NCI-H146 (cell line): ENCODE measurements around the gene GARIN5A.

Experiments
- DNase-seq: peaks from one replicate; lab custom pipeline; 2025; lab: John Stamatoyannopoulos, UW

Gene GARIN5A

DNA sequence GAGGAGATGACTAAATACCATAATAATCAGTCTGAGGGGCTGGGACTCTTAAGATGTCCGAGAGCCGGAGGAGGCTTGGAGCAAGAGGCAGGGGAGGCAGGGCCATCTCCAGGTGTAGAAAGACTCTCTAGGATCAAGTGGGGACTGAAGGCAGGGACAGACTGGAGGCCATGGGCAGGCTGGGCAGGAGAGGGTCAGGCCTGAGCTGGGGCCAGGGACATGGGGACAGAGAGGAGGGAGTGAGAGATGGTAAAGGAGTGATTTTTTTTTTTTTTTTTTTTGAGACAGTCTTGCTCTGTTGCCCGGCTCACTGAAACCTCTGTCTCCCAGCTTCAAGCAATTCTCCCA, 32.2 kb upstream of the GARIN5A start:
- DNase-seq: no peak

GRCh38 chr19:50507376-50507775, 30.7 kb upstream of the GARIN5A start:
- DNase-seq: no peak

DNA sequence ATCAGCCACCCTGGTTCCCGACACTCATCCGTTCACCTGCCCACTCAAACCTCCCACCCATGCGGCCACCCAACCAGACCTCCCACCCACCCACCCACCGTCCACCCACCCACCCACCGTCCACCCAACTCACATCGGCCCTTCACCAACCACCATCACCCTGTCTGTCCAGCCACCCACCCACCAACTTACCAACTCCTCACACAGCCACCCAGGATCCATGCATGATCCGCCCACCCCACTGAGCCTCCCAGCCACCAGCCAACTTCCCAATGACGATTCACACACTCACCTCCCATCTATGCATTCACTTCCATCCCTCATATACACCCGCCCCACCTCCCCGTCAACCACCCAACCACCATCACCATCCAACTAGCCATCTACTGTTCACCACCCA, 30.1 kb upstream of the GARIN5A start:
- DNase-seq: no peak

DNA sequence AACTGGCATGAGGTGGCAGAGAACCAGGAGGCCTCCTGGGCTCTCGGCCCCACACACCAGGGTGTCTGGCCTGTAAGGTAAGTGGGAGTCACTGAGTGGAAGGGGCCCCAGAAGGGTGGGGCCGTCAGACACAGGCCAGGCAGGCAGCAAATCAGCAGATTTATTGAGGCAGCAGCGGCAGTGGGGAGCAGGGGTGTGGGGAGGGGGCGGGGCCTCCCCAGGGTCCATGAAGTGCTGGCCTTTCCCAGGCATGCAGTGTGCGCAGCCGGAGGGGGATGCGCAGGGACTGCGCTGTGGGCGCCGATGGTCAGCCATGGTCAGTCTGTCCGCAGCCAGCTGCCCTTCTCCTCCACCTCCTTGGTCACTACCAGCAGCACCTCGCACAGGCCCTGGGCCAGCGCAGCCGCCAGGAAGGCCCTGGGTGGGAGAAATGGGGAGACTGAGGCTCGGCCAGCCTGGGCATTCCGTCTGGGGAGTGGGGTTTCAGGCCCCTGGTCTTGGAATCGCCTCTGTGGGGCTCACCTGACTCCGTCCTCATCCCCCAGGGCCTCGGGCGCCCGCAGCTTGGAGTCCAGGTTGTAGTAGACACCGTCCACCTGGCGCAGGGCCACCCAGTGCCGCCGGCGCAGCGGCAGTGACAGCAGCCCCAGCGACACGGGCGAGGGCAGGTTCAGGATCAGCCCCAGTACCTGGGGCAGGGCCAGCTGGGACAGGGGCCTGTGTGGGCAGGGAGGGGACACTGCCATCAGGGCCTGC, 29.4 kb upstream of the GARIN5A start:
- no peak for DNase-seq

GRCh38 chr19:50501568-50502475, 25.2 kb upstream of the GARIN5A start:
- DNase-seq: no peak

GRCh38 chr19:50501186-50501567, 24.5 kb upstream of the GARIN5A start:
- no peak for DNase-seq

- no peak for DNase-seq
These were observed 24.1 kb upstream of the GARIN5A start for GRCh38 chr19:50500753-50501151.

DNA sequence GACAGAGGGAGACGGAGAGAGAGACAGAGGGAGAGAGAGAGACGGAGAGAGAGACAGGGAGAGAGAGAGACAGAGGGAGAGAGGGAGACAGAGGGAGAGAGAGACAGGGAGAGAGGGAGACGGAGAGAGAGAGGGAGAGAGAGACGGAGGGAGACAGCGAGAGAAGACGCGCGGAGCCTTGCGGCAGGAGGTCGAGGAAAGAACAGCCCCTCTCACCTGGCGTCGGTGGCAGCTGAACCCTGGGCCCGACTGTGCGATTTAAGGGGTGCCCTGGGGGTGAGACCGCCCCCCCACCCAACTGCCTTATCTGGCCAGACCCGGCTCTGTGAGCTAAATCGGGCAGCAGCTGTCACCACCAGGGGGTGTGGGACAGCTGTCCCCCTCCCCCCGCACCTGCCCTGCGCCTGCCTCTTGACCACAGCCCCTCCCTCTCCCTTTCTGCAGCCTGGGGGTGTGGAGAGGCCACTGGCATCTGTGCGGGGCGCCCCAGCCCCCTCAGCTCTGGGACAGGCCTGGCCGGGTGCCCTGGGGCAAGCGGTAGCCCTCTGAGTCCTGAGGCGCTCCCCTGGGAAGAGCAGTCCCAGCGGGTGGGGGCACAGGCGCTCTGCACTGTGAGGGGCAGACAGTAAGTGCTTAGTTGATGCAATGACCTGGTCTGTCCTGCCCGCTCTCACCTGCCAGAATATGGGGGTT, 23.6 kb upstream of the GARIN5A start:
- DNase-seq: peak; percentile 82

DNA sequence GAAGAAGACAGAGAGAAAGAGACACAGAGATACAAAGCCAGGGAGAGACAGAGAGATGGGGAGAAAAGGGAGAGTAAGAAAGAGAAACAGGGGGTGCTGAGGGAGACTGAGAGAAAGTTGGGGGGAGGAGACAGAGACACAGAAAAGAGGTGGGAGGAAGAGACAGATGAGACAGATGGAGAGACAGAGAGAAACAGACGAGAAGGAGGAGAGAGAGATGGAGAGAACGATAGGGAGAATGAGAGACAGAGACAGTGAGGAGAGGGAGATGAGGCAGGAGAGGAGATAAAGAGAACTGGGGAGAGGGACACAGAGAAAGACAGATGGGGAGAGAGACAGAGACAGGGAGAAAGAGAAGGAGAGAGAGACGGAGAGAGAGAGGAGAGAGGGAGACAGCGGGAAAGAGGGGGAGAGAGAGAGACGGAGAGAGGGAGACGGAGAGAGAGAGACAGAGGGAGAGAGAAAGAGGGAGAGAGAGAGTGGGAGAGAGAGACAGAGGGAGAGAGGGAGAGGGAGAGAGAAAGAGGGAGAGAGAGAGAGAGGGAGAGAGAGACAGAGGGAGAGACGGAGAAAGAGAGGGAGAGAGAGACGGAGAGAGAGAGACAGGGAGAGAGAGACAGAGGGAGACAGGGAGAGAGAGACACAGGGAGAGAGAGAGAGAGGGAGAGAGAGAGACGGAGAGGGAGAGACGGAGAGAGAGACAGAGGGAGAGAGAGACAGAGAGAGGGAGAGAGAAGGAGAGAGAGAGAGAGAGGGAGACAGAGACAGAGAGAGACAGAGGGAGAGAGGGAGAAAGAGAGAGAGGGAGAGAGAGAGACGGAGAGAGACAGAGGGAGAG, 21.8 kb upstream of the GARIN5A start:
- DNase-seq: no peak

DNA sequence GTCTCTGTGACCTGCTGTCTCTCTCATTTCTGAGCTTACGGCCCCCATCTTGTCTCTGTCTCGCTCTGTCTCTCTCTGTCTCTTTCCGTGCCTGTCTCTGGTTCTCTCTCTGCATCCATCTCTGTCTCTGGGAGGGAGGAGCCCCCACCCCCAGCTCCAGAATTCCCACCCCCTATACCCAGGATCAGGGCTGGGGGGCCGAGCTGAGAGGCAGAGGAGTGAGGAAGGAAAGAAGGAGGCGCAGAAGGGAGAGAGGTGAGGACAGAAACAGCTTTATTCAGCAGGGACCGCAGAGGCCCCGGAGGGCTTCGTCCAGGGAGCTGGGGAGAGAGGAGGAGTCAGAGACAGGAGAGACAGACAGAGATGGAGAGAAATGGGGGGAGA, 20.4 kb upstream of the GARIN5A start:
- no peak for DNase-seq

- no peak for DNase-seq
These were observed 19.8 kb upstream of the GARIN5A start for GRCh38 chr19:50496189-50497021.

GRCh38 chr19:50495020-50495531, 18.4 kb upstream of the GARIN5A start:
- DNase-seq: no peak

GRCh38 chr19:50494186-50495019, 17.8 kb upstream of the GARIN5A start:
- DNase-seq: no peak

DNA sequence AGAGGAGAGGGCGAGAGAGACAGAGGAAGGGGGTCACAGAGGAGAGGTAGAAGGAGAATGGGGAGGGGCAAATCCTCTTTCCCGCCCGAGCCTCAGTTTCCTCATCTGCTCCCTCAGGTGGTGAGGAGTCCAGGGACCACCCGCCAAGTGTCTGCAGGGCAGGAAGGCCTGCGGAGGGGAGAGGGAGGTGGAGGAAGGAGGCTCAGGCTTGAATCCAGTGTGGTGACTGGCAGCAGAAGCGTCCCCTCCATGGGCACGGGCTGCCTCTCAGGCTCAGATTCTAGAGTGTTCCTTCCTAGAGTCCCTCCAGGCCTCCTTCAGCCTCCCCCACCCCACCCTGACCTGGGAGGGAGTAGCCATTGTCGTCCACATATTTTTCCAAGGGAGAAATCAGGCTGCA, 16.5 kb upstream of the GARIN5A start:
- no peak for DNase-seq

- no peak for DNase-seq
These were observed 15.8 kb upstream of the GARIN5A start for GRCh38 chr19:50492303-50493052.

GRCh38 chr19:50490991-50491472, 14.4 kb upstream of the GARIN5A start:
- no peak for DNase-seq

GRCh38 chr19:50490411-50490811, 13.8 kb upstream of the GARIN5A start:
- no peak for DNase-seq

- no peak for DNase-seq
These were observed 12.9 kb upstream of the GARIN5A start for GRCh38 chr19:50489461-50490011.
